T-helper 2 cell treated with Interferon-gamma antibody and Interleukin-4, amounts not matched to agents 5 μg/mL and 100 μg/mL, for 36 hours (primary cell): ENCODE data around the gene NKX6-1.

Source experiments
- DNase-seq: peaks from one replicate; pipeline ENCODE4 v3.0.0; 2021; ENCODE audit warnings: low spot score
- H3K27ac Mint-ChIP-seq: one replicate; pipeline ENCODE4 v1.8.0; 2021; ENCODE audit warnings: mild to moderate bottlenecking, mixed read lengths
- H3K27me3 Mint-ChIP-seq: one replicate; pipeline ENCODE4 v1.8.0; 2021; ENCODE audit warnings: low read depth, mixed read lengths
- H3K36me3 Mint-ChIP-seq: one replicate; pipeline ENCODE4 v1.8.0; 2021; ENCODE audit warnings: low read depth, mixed read lengths
- H3K4me1 Mint-ChIP-seq: one replicate; pipeline ENCODE4 v1.8.0; 2021; ENCODE audit warnings: low read depth, mixed read lengths
- H3K4me3 Mint-ChIP-seq: one replicate; pipeline ENCODE4 v1.8.0; 2022; ENCODE audit warnings: mild to moderate bottlenecking, moderate library complexity, mixed read lengths
- H3K9me3 Mint-ChIP-seq: one replicate; pipeline ENCODE4 v1.8.0; 2021; ENCODE audit warnings: mixed read lengths

NKX6-1 gene

GRCh38 chr4:84503495-84504437 is 4.7 kb upstream of the NKX6-1 start:
- H3K36me3 Mint-ChIP-seq, result no peaks in the 10 kb centered on the region

GRCh38 chr4:84502955-84503373 is 3.9 kb upstream of the NKX6-1 start:
- peaks cover 75% of the 10 kb centered on the region for H3K27me3 Mint-ChIP-seq
- no peak overlapping the region for H3K27ac Mint-ChIP-seq
- no peak for DNase-seq
- no peaks in the 10 kb centered on the region for H3K9me3 Mint-ChIP-seq
- peaks cover 8% of the 10 kb centered on the region for H3K4me1 Mint-ChIP-seq
- H3K36me3 Mint-ChIP-seq, result no peaks in the 10 kb centered on the region
- no peak overlapping the region for H3K4me3 Mint-ChIP-seq

More at GRCh38 chr4:84503495-84504437, 4.7 kb upstream of the NKX6-1 start:
- Mint-ChIP-seq H3K9me3 (no peaks in the 10 kb centered on the region), H3K27me3 (peaks cover 76% of the 10 kb centered on the region), H3K27ac (no peak overlapping the region), H3K4me3 (no peak overlapping the region), H3K4me1 (peaks cover 3% of the 10 kb centered on the region)
- no peak for DNase-seq

- H3K4me1 Mint-ChIP-seq, result peaks cover 8% of the 10 kb centered on the region
- H3K27ac Mint-ChIP-seq, result no peak overlapping the region
These were observed 3.4 kb upstream of the NKX6-1 start for GRCh38 chr4:84502333-84502954.

GRCh38 chr4:84501721-84502267 is 2.7 kb upstream of the NKX6-1 start:
- H3K4me3 Mint-ChIP-seq, result no peak overlapping the region
- H3K27ac Mint-ChIP-seq, result no peak overlapping the region
- no peaks in the 10 kb centered on the region for H3K9me3 Mint-ChIP-seq
- peaks cover 8% of the 10 kb centered on the region for H3K4me1 Mint-ChIP-seq
- H3K27me3 Mint-ChIP-seq, result peaks cover 76% of the 10 kb centered on the region
- no peak for DNase-seq
- no peaks in the 10 kb centered on the region for H3K36me3 Mint-ChIP-seq

More at GRCh38 chr4:84502333-84502954, 3.4 kb upstream of the NKX6-1 start:
- H3K4me3 Mint-ChIP-seq, result no peak overlapping the region
- peaks cover 71% of the 10 kb centered on the region for H3K27me3 Mint-ChIP-seq
- no peaks in the 10 kb centered on the region for H3K36me3 Mint-ChIP-seq
- H3K9me3 Mint-ChIP-seq, result no peaks in the 10 kb centered on the region
- no peak for DNase-seq

GRCh38 chr4:84501202-84501503 is 2.1 kb upstream of the NKX6-1 start:
- no peaks in the 10 kb centered on the region for H3K36me3 Mint-ChIP-seq
- H3K9me3 Mint-ChIP-seq, result no peaks in the 10 kb centered on the region
- peaks cover 8% of the 10 kb centered on the region for H3K4me1 Mint-ChIP-seq
- no peak for DNase-seq
- peaks cover 81% of the 10 kb centered on the region for H3K27me3 Mint-ChIP-seq
- H3K27ac Mint-ChIP-seq, result no peak overlapping the region
- no peak overlapping the region for H3K4me3 Mint-ChIP-seq

- DNase-seq, result no peak
- peaks cover 82% of the 10 kb centered on the region for H3K27me3 Mint-ChIP-seq
- peak overlapping the region; percentile 62 for H3K27ac Mint-ChIP-seq
- H3K36me3 Mint-ChIP-seq, result no peaks in the 10 kb centered on the region
- H3K4me3 Mint-ChIP-seq, result peak overlapping the region; percentile 15
- H3K9me3 Mint-ChIP-seq, result peaks cover 2% of the 10 kb centered on the region
- peaks cover 8% of the 10 kb centered on the region for H3K4me1 Mint-ChIP-seq
These were observed 1.5 kb upstream of the NKX6-1 start for GRCh38 chr4:84500386-84501201.

GRCh38 chr4:84499624-84499982 is 511 bp upstream of the NKX6-1 start:
- H3K4me1 Mint-ChIP-seq, result peaks cover 8% of the 10 kb centered on the region
- peaks cover 3% of the 10 kb centered on the region for H3K9me3 Mint-ChIP-seq
- DNase-seq, result no peak
- H3K27ac Mint-ChIP-seq, result peak overlapping the region; percentile 62
- peak overlapping the region; percentile 40 for H3K4me3 Mint-ChIP-seq
- no peaks in the 10 kb centered on the region for H3K36me3 Mint-ChIP-seq
- peaks cover 87% of the 10 kb centered on the region for H3K27me3 Mint-ChIP-seq

GRCh38 chr4:84498203-84498934 is 723 bp downstream of the NKX6-1 start:
- H3K36me3 Mint-ChIP-seq, result no peaks in the 10 kb centered on the region
- H3K4me1 Mint-ChIP-seq, result peaks cover 8% of the 10 kb centered on the region
- peaks cover 87% of the 10 kb centered on the region for H3K27me3 Mint-ChIP-seq
- H3K4me3 Mint-ChIP-seq, result peak overlapping the region; percentile 77
- peak overlapping the region; percentile 71 for H3K27ac Mint-ChIP-seq
- no peak for DNase-seq
- H3K9me3 Mint-ChIP-seq, result peaks cover 3% of the 10 kb centered on the region

- H3K4me1 Mint-ChIP-seq, result peaks cover 8% of the 10 kb centered on the region
- H3K27ac Mint-ChIP-seq, result peak overlapping the region; percentile 41
- peaks cover 3% of the 10 kb centered on the region for H3K9me3 Mint-ChIP-seq
- H3K27me3 Mint-ChIP-seq, result peaks cover 84% of the 10 kb centered on the region
- no peak for DNase-seq
- H3K36me3 Mint-ChIP-seq, result no peaks in the 10 kb centered on the region
- H3K4me3 Mint-ChIP-seq, result peak overlapping the region; percentile 77
These were observed 1.4 kb downstream of the NKX6-1 start for GRCh38 chr4:84497504-84498202.

- no peak for DNase-seq
- Mint-ChIP-seq H3K4me3 (peak overlapping the region; percentile 42), H3K27me3 (peaks cover 83% of the 10 kb centered on the region), H3K36me3 (no peaks in the 10 kb centered on the region), H3K9me3 (peaks cover 3% of the 10 kb centered on the region), H3K27ac (peak overlapping the region; percentile 41), H3K4me1 (peaks cover 8% of the 10 kb centered on the region)
These were observed 2.2 kb downstream of the NKX6-1 start for GRCh38 chr4:84496706-84497503.

- H3K4me3 Mint-ChIP-seq, result no peak overlapping the region
- H3K36me3 Mint-ChIP-seq, result no peaks in the 10 kb centered on the region
- H3K27me3 Mint-ChIP-seq, result peaks cover 82% of the 10 kb centered on the region
- no peak for DNase-seq
- H3K4me1 Mint-ChIP-seq, result peaks cover 8% of the 10 kb centered on the region
- H3K9me3 Mint-ChIP-seq, result peaks cover 3% of the 10 kb centered on the region
- H3K27ac Mint-ChIP-seq, result peak overlapping the region; percentile 31
These were observed 2.8 kb downstream of the NKX6-1 start for GRCh38 chr4:84496331-84496705.

- Mint-ChIP-seq H3K4me3 (no peak overlapping the region), H3K27ac (peak overlapping the region; percentile 31), H3K9me3 (peaks cover 3% of the 10 kb centered on the region), H3K36me3 (no peaks in the 10 kb centered on the region), H3K4me1 (peaks cover 8% of the 10 kb centered on the region), H3K27me3 (peaks cover 82% of the 10 kb centered on the region)
- DNase-seq, result no peak
These were observed 3.3 kb downstream of the NKX6-1 start for GRCh38 chr4:84495794-84496261.
